Measurements from ENCODE around the gene MSRB3.
"Not testable (repeated sequence)": the region's sequence is repeated elsewhere in the genome, so short reads cannot be mapped to it uniquely, and the experiment has no call there.

The MSRB3 gene

DNA sequence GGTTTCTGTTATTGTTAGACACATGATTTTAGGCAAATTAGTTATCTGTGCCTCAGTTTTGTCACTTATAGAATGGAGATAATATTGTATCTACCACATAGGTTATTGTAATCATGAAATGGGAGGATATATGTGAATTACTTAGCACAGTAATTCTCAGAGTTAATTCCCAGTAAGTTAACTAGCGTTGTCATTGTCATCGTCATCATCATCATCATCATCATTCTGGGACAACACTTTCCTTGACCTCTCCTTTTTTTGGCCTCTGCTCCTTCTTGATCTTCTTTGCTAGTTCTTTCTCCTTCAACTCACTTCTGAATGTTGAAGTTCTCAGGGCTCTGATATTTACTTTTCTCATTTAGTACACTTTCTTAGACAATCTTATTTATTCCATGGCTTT, 13.8 kb downstream of the MSRB3 start:
- no peak for DNase-seq

GRCh38 chr12:65293735-65294134, 15.3 kb downstream of the MSRB3 start:
- no peak for DNase-seq

GRCh38 chr12:65294641-65295262, 16.3 kb downstream of the MSRB3 start:
- no peak for DNase-seq

DNA sequence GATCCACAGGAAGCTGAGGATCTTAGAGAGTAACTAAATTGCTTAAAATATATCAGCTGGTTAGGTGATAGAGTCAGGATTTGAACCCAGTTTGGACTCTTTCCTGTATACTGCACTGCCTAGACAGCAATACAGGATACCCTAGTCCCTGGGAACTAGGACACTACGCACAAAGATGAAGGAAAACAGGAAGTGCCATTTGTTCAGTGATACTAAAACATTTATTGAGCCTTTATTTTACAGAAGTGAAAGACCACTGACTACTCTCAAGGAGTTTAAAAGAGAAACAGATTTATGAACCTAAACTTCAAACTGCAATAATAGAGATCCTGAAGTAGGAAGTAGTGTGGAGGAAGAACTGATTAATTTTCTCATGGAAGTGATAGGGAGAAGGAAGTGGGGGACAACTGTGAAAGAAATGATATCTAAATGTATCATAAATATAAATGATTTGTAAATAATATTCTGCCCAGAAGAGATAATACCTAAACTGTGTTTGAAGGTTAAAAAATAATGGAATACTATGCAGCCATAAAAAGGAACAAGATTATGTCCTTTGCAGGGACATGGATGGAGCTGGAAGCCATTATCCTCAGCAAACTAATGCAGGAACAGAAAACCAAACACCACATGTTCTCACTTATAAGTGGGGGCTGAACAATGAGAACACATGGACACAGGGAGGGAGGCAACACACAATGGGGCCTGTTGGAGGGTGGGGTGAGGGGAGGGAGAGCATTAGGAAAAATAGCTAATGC, 18.2 kb downstream of the MSRB3 start:
- no peak for DNase-seq

GRCh38 chr12:65300097-65300496, 21.6 kb downstream of the MSRB3 start:
- no peak for DNase-seq

DNA sequence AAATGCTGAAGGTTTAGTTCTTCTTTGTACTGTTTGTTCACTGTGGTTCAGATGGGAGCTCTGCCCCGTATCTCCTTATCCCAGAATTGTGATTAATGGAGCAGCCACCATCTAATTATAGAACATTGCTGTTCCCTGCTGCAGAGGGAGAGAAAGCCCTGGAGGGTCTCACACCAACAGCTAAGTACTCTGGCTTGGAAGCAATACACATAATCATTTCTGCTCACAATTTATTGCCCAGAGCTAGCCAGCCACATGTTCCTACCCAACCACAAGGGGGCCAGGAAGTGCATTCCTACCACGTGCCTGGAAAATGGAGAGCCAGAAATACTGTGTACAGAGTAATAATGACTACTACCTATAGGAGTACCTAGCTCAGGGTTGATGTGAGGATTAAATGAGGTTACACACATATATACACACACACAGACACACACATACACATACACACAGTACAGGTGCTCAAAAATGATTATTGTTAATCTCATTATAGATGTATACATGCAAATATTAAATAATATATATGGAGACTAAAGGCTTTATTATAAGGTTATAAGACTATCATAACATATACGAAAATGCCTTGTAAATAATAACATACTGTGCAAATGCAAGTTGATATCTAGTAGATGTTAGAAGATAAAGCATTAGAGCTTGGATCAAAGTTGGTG, 22.3 kb downstream of the MSRB3 start:
- DNase-seq = no peak

DNA sequence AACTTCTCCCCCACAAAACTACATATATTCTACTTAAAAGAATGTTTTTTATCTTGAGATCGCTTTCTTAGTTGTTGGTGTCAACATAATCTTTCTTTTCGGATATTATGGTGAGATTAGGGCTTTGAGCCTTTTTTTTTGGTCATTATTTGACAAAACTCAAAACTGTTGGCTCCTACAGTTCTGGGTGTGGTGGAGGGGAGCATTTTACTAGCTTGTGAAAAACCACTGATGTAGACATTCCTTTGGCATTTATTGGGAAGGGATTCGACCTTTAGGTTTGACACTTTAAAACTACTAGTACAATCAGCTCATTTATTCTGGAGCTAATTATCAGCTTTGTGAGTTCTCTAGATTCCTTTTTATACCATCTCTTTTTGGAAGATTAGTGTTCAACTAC, 24.4 kb downstream of the MSRB3 start:
- DNase-seq = no peak

DNA sequence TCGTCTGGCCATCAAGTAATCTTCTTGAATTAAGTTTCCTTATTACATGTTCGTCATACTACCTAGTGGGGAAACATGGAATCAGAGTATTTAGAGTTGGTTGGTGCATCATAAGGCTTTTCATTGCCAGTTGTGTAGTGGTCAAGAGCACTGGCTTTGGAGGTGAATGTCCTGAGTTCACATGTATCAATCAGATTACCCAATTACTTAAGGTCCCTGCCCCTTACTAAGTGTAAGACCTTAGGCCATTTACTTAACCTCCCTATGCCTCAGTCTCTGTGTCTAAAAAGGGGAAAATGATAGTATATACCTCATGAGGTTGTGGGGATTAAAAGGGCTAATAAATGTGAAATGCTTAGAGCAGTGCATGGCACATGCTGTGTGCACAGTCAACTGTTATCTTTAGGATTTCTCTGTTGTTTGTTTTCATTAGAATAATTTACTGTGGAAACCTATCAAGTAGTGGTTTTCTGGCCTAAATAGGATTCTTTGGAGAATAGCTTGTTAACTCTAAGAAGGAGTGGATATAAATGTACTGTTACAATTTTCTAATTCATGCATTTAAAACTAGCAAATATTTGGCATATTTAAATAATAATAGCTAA, 27.0 kb downstream of the MSRB3 start:
- no peak for DNase-seq

DNA sequence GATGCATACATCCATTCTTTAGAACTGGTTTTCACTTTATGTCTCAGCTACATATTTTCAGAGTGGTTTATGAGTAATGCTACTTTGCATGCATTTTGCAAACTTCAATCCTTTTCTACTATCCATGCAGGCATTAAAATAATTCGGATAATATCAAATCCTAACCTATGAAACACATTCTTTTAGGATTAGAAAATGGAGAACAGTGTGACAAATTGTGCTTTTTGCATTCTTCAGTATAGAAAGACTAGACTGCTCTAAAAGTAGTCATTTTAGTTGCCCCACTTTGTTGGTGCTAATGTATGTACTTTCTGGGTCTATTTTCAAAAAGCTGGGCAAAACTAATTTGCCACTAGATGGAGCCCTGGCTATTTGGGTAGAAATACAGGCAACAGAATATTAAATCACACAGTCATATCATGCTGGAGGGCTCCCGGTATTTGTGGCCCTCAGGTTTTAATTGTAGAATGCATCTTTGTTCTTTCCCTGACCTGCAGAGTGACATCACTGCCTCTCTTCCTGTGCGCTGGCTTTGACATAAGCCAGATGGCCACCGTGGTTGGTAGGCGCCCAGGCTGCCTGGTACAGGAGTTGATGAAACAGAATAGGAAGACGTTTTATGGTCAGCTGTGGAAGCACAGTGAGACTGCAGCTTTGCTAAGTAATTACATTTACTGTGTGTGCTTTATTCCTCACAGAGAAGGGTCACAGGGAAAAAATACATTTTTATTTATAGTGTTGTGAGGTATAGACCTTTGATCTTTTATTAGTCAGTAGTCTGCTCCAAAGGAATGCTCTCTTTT, 28.1 kb downstream of the MSRB3 start:
- no peak for DNase-seq

- no peak for DNase-seq
These were observed 28.7 kb downstream of the MSRB3 start for GRCh38 chr12:65307169-65307501.

DNA sequence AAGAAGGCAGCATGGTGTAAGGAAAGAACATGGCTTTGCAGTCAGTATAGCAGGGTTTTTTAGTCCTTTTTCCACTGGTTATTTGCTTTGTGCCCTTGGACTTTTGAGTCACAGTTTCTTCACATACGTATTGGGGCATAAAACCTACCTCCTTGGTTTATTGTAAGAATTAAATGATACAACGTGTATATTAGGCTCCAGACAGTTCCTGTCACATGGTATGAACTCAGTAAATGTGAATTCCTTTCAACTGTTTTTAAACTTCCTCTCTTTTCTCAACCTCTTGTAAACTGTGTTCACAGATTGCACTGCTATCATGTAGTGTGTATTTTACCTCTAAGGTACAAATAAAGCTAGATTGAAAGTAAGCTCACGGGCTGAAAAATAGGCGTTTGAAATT, 29.5 kb downstream of the MSRB3 start:
- DNase-seq = no peak

GRCh38 chr12:65308601-65309071, 30.2 kb downstream of the MSRB3 start:
- no peak for DNase-seq

DNA sequence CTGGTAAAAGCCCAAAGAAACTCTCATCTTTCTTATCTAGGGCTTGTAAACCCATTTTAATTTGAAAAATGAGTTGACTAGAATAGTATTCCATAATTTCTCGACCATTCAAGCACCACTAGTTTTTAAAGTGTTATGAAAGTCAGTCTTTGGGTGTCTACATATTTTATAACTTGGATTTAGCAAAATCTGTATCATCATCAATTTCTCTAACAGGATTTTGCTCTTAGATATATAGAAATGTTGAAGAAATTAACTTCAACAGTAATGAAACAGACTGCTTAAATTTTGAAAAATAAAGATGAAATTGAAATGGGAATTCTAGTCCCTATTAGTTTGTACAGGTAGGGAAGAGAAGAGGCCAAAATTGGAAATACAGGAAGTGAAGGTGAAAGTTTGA, 32.8 kb downstream of the MSRB3 start:
- no peak for DNase-seq

DNA sequence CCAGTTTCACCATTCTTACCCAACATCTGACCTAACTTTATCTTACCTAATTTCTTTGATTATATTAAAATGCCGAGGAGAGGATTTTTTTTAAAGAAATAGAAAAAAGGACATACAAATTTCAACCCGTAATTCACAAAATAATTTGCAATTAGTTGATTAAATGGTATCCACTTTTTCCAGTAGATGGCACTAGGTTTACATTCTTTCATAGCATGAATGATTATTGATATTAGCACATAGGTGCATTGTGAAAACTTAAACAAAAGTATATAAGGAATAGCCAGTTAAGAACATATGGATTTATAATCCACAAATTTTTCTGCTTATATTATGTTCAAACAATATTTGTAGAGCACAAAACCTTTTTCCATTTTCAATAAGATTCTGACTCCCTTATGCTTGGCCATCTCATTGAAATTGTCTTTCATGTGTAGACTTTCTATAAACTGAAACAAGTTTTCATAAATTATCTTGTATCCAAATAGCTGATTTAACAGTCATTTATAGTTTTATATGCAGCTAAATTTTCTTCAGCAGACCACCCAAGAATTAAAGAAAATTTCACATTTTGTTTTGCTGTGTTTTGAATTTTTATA, 35.3 kb downstream of the MSRB3 start:
- no peak for DNase-seq

DNA sequence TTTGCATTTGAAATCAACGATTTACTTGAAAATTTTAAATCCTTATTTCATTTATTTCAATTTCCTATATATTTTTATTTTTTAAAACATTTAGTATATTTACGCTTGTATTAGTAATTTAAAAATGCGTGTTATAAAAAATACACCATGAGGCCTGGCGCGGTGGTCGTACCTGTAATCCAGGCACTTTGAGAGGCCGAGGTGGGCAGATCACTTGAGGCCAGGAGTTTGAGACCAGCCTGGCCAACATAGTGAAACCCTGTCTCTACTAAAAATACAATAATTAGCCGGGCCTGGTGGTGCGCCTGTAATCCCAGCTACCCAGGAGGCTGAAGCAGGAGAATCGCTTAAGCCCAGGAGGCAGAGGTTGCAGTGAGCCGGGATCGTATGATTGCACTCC, 36.8 kb downstream of the MSRB3 start:
- DNase-seq = not testable (repeated sequence)

DNA sequence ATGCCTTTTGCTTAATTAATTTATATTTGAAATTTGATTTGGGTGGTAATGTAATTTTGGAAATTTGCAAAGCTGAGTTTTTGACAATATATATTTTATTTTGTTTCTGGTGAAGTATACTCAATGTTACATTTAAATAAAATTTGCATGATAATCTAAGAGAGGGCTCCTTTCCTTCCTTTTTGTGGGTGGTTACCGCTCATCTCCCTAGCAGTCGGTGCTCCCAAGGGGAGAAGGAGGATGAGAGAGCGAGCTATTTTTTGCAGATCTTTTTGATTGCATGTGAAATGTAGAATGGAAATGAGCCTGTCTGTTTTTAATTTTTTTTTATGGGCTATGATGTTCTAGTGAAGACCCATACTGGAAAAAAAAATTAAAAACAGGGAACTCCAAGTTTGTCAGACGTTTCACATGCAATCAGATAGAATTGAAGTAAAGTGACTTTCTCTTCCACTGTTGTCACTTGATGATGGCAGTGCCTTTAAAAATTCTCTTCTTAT, 39.8 kb downstream of the MSRB3 start:
- no peak for DNase-seq

GRCh38 chr12:65319688-65320200, 41.3 kb downstream of the MSRB3 start:
- no peak for DNase-seq

DNA sequence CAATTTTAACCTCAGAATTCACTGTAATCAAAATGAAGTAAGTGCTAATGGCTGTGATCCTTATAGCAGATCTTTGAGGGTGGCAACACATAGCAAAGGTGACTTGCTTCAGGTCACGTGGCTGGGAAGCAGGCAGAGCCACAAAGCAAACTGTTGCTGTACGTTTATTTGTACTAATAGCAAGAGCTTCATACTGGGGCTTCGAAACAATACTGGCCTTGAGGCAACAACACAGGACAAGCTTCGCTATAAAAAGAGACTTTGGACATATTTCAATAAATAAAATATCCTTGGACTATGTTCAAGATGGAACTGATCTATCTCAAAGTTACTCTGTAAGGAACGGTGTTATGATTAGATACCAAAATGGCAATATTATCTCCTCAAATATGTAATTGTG, 44.6 kb downstream of the MSRB3 start:
- DNase-seq = no peak

GRCh38 chr12:65324056-65324455, 45.6 kb downstream of the MSRB3 start:
- no peak for DNase-seq

GRCh38 chr12:65324551-65324950, 46.1 kb downstream of the MSRB3 start:
- DNase-seq = no peak

DNA sequence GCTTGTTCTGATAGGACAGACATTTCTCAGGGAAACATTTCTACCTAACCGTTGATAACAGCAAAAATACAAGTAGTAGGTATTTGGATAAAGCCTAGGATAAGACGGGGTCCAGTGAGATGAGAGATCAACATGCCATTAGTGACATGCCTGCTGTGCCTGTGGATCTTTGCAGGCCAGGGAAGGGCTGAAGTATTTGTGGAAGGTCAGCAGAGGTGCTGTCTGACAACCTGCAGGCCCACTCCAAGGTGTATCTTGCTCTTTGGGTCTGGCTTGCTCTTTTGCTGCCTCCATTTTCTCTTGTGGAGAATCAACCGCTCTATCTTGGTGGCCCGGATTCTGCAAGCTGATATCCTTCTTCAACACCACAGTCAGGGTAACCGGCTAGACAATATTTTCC, 46.7 kb downstream of the MSRB3 start:
- DNase-seq = no peak

- DNase-seq = no peak
These were observed 48.1 kb downstream of the MSRB3 start for GRCh38 chr12:65326616-65327015.

All from stimulated activated CD4-positive, alpha-beta T cell treated with anti-CD3 and anti-CD28 coated beads, Interleukin-4, amount 100 ng/mL, for 4 hours (primary cell).